GM12878 (cell line): ENCODE results near the gene PPP3CA. TPM values are rescaled to one million over a fixed set of nuclear protein-coding genes. Genes with fewer than 3 reads are reported as not detected.

Experiments used
- ATAC-seq: fragments of 200-7000 bp; cut with Tn5 transposase; 3 replicates; pipeline ENCODE4 v1.9.1; 2020; ENCODE audit warnings: mild to moderate bottlenecking, moderate library complexity
- BruUV-seq: library from RNA; stranded (reverse); fragments of 400-500 nt; replicated peaks from 2 replicates; lab custom pipeline; 2021; lab: Mats Ljungman, UMichigan
- CTCF ChIA-PET: fragments of 300-600 bp; sonication (Branson Sonifier 250); formaldehyde crosslinking; extraction: SDS; loops from one replicate; lab custom pipeline; 2021; ENCODE audit warnings: inconsistent platforms; lab: Yijun Ruan, JAX
- POLR2A ChIA-PET: fragments of 350-600 bp; formaldehyde crosslinking; extraction: SDS; loops from one replicate; lab custom pipeline; 2021; ENCODE audit warnings: inconsistent platforms; lab: Charles Lee
- RAD21 ChIA-PET: fragments of 300-600 bp; sonication (Branson Sonifier 250); formaldehyde crosslinking; loops from one replicate; lab custom pipeline; 2023; ENCODE audit warnings: antibody characterized with exemption; ENCODE audit not compliant: unreplicated experiment; lab: Charles Lee
- SMC1A ChIA-PET: fragments of 300-600 bp; sonication (Branson Sonifier 250); formaldehyde crosslinking; loops from one replicate; lab custom pipeline; 2023; ENCODE audit not compliant: unreplicated experiment, uncharacterized antibody; lab: Charles Lee
- DNase-seq: peaks from one replicate; pipeline ENCODE4 v3.0.0-alpha.2; 2011; ENCODE audit warnings: low read depth, low spot score
- FAIRE-seq: peaks from 3 replicates; lab custom pipeline; 2011; peaks lifted over from hg19 to GRCh38; lab: Jason Lieb, UNC
- H2AFZ ChIP-seq: 2 replicates; pipeline ENCODE4 v1.6.0; 2011; ENCODE audit warnings: low read depth, low read length, control low read depth; ENCODE audit not compliant: control insufficient read depth
- H3K27ac ChIP-seq: 2 replicates; pipeline ENCODE4 v1.5.1; 2011; ENCODE audit warnings: control low read depth; ENCODE audit not compliant: control insufficient read depth, insufficient read depth
- H3K27me3 ChIP-seq, 2 experiments: replicated peaks in 1 of 2; 2 replicates each; pipeline versions ENCODE4 v1.6.0 to v1.6.1; 2011; ENCODE audit warnings: low read length in 1 of 2; ENCODE audit not compliant: control insufficient read depth in 2 of 2, insufficient read depth in 2 of 2
- H3K36me3 ChIP-seq, 2 experiments: 2 replicates each; pipeline ENCODE4 v1.5.1; 2011; ENCODE audit warnings: low read length in 1 of 2; ENCODE audit not compliant: control insufficient read depth in 2 of 2, insufficient read depth in 2 of 2
- H3K4me1 ChIP-seq: 2 replicates; pipeline ENCODE4 v1.6.1; 2011; ENCODE audit warnings: mild to moderate bottlenecking, low read length, moderate library complexity, mixed read lengths; ENCODE audit not compliant: control insufficient read depth, insufficient read depth
- H3K4me2 ChIP-seq: 2 replicates; pipeline ENCODE4 v1.6.0; 2011; ENCODE audit warnings: control low read depth; ENCODE audit not compliant: control insufficient read depth, insufficient read depth
- H3K4me3 ChIP-seq: fragments of 200-600 bp; sonication (generic); 2 replicates; pipeline ENCODE4 v1.5.1; 2016
- H3K79me2 ChIP-seq: 2 replicates; pipeline ENCODE4 v1.6.0; 2011; ENCODE audit warnings: low read length; ENCODE audit not compliant: control insufficient read depth, insufficient read depth
- H3K9ac ChIP-seq: 2 replicates; pipeline ENCODE4 v1.8.0; 2011; ENCODE audit warnings: low read length, control low read depth, mixed read lengths; ENCODE audit not compliant: control insufficient read depth, insufficient read depth
- H3K9me3 ChIP-seq: replicated peaks from 3 replicates; pipeline ENCODE4 v1.5.1; 2011; ENCODE audit warnings: mild to moderate bottlenecking, low read length; ENCODE audit not compliant: control insufficient read depth, insufficient read depth
- H4K20me1 ChIP-seq: 2 replicates; pipeline ENCODE4 v1.6.0; 2011; ENCODE audit not compliant: control insufficient read depth, insufficient read depth
- ESRRA ChIP-seq: IDR thresholded peaks from 2 replicates; pipeline ENCODE4 v1.6.1; 2012; ENCODE audit warnings: mild to moderate bottlenecking, low read length, improper control_type of control experiment
- FOS ChIP-seq: IDR thresholded peaks from 3 replicates; pipeline ENCODE4 v1.6.1; 2011; ENCODE audit warnings: borderline replicate concordance; ENCODE audit not compliant: insufficient read length; ENCODE audit errors: extremely low read depth
- IRF4 ChIP-seq: IDR thresholded peaks from 2 replicates; pipeline ENCODE4 v1.6.1; 2011; ENCODE audit warnings: low read depth, low read length
- MXI1 ChIP-seq: fragments of 150-350 bp; IDR thresholded peaks from 2 replicates; pipeline ENCODE4 v1.6.1; 2011; ENCODE audit warnings: low read depth, mild to moderate bottlenecking, inconsistent platforms, low read length, improper control_type of control experiment
- PAX5 ChIP-seq: IDR thresholded peaks from 2 replicates; pipeline ENCODE4 v1.6.1; 2011; ENCODE audit warnings: low read depth, low read length, borderline replicate concordance
- RUNX3 ChIP-seq: IDR thresholded peaks from 2 replicates; pipeline ENCODE4 v1.6.1; 2012; ENCODE audit warnings: low read length, inconsistent platforms
- SIN3A ChIP-seq: IDR thresholded peaks from 2 replicates; pipeline ENCODE4 v1.6.1; 2012; ENCODE audit warnings: low read depth, low read length, improper control_type of control experiment
- SMC3 ChIP-seq: IDR thresholded peaks from 2 replicates; pipeline ENCODE4 v1.6.1; 2011; ENCODE audit warnings: low read length, improper control_type of control experiment, borderline replicate concordance
- TCF7 ChIP-seq: IDR thresholded peaks from 2 replicates; pipeline ENCODE4 v1.6.1; 2014; ENCODE audit warnings: antibody characterized with exemption, borderline replicate concordance
- YBX1 ChIP-seq: fragments of 450-650 bp; IDR thresholded peaks from 2 replicates; pipeline ENCODE4 v1.6.1; 2016; ENCODE audit warnings: antibody characterized with exemption
- WGBS: methylation state at CpG from one replicate; pipeline ENCODE4 v1.1.6; 2016; ENCODE audit warnings: low lambda C conversion rate; ENCODE audit not compliant: insufficient replicate concordance, insufficient coverage; ENCODE audit errors: missing lambda C conversion rate; 5-methylcytosine and 5-hydroxymethylcytosine counted together
- in situ Hi-C: fragments of 300-500 bp; cut with MboI; formaldehyde crosslinking; loops from 9 replicates; pipeline ENCODE4 v1.14.3; 2018; ENCODE audit warnings: mixed read lengths
- intact Hi-C: fragments of 100-400 bp; cut with micrococcal nuclease; formaldehyde crosslinking; loops from one replicate; pipeline ENCODE4 v1.14.2; 2022; ENCODE audit not compliant: unreplicated experiment
- polyA plus RNA-seq, 11 experiments: library from polyadenylated mRNA; depleted of rRNA in 4 of 11; unstranded in 6 of 11; stranded (reverse) in 5 of 11; fragments of >200 nt; fragmentation: Nextera tagmentation in 4 of 11; fragmentation: Illumina TruSeq in 1 of 11; extraction: Ambion mirVana in 4 of 11; extraction: Trizol in 1 of 11; gene quantifications; 1 replicate in 1 of 11; 2 replicates in 10 of 11; pipeline versions ENCODE4 v1.2.1 to v1.2.3, GENCODE V29; 2011 to 2016; ENCODE audit warnings: inconsistent platforms in 2 of 11, missing spikeins in 2 of 11, low read depth in 1 of 11
- total RNA-seq, 4 experiments: library from RNA; depleted of rRNA in 3 of 4; stranded (reverse); fragments of >200 nt in 3 of 4; fragmentation: Illumina TruSeq in 1 of 4; extraction: Trizol in 1 of 4; gene quantifications; 2 replicates each; pipeline versions ENCODE4 v1.2.1 to v1.2.3, GENCODE V29; 2013 to 2021
- TF ChIP-seq, protein P1 (sequence below): fragments of 450-650 bp; IDR thresholded peaks from 2 replicates; pipeline ENCODE4 v1.6.1; 2017; ENCODE audit warnings: low read depth, mild to moderate bottlenecking, moderate library complexity

The PPP3CA gene
- total and polyA plus RNA-seq, 10 of the 15 experiments (the other 5 are each of a cell fraction or from before 2014, with no cell fraction given), result 0.33 to 9.0 (median 1.0) TPM

DNA sequence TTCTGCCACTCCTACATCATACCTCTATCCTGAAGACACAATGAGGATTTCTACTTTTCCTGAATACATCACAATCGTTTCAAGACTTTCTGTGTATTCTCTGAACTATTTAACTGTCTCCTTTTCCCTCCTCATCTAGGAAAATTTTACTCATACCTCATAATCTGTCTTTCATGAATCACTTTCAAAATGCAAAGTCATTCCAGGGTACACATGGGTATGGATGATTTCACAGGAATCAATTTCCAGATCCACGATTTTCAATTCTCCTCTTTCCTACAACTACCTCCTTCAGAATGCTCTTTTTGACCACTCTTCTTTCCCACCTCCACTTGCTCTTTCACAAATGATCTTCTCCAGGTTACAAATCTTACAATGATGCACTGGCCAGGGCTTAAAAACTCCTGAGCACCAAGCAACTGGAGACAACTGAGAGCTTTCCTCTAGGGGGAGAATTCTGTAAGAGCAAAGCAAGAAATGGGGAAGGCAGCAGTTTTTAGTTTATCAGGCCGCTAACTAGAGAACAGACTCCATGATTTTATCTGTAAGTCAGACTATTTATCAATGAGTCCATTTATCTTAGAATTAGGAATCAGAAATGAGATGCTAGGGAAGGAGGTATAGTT, 116.4 kb downstream of the PPP3CA start:
- H4K20me1 ChIP-seq, result no peaks in the 10 kb centered on the region

More for the DNA sequence above, 116.4 kb downstream of the PPP3CA start:
- Histone ChIP-seq H3K9me3 (no peaks in the 10 kb centered on the region; the same call in 2 of the 3 replicates), H2AFZ (no peak overlapping the region), H3K27ac (no peak overlapping the region), H3K4me2 (no peak overlapping the region), H3K4me1 (no peaks in the 10 kb centered on the region), H3K27me3 (no peaks in the 10 kb centered on the region), H3K9ac (no peak overlapping the region), H3K36me3 (no peaks in the 10 kb centered on the region), H3K4me3 (no peak overlapping the region), H3K79me2 (no peaks in the 10 kb centered on the region)
- ChIA-PET CTCF (no interaction called here), SMC1A (no interaction called here), RAD21 (no interaction called here), POLR2A (no interaction called here)
- TF ChIP-seq ESRRA (no peak), IRF4 (no peak), SIN3A (no peak), RUNX3 (no peak), MXI1 (no peak), PAX5 (no peak), TCF7 (no peak), SMC3 (no peak), YBX1 (no peak), FOS (no peak)
- TF ChIP-seq, protein P1, sequence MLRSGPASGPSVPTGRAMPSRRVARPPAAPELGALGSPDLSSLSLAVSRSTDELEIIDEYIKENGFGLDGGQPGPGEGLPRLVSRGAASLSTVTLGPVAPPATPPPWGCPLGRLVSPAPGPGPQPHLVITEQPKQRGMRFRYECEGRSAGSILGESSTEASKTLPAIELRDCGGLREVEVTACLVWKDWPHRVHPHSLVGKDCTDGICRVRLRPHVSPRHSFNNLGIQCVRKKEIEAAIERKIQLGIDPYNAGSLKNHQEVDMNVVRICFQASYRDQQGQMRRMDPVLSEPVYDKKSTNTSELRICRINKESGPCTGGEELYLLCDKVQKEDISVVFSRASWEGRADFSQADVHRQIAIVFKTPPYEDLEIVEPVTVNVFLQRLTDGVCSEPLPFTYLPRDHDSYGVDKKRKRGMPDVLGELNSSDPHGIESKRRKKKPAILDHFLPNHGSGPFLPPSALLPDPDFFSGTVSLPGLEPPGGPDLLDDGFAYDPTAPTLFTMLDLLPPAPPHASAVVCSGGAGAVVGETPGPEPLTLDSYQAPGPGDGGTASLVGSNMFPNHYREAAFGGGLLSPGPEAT, result no peak
- WGBS, result 85% methylated on average over 3 of the region's 3 CpGs
- no peak for ATAC-seq
- FAIRE-seq, result no peak
- in situ Hi-C loops, result no loop called here
- no TSS peak for BruUV-seq
- intact Hi-C loops, result no loop called here
- no peak for DNase-seq
